ENCODE results near the gene SHC4. TPM values are rescaled to one million over a fixed set of nuclear protein-coding genes. Genes with fewer than 3 reads are reported as not detected.
A peak's percentile ranks its signal among the peaks of the same experiment; 100 is the strongest.
"Not testable (repeated sequence)": the region's sequence is repeated elsewhere in the genome, so short reads cannot be mapped to it uniquely, and the experiment has no call there.

SHC4 gene
- total RNA-seq, 1 donor from 2014 or later: 7.2 TPM

GRCh38 chr15:48861813-48862431 lies 101.8 kb downstream of the SHC4 start:
- Histone ChIP-seq H3K27ac (peak overlapping the region in 1 of 2 donors; percentile 26), H3K4me1 (no peaks in the 10 kb centered on the region), H3K27me3 (no peaks in the 10 kb centered on the region), H3K36me3 (no peaks in the 10 kb centered on the region), H3K4me3 (no peak overlapping the region), H3K9me3 (no peaks in the 10 kb centered on the region)
- intact Hi-C loops (cut with DNase I): loop anchor here (1.0 to 2.0 kb wide), 3 partner anchors 116 to 1283 kb away; no protein-coding TSS in a partner anchor
- DNase-seq (ENCODE audit: low spot score in 2 of 2): no peak
- TF ChIP-seq CTCF (IDR thresholded peaks at IDR 0.05): peak; percentile 78 to 94 (median 80)

GRCh38 chr15:48859426-48859825 lies 104.3 kb downstream of the SHC4 start:
- Histone ChIP-seq H3K9me3 (no peaks in the 10 kb centered on the region), H3K4me1 (no peaks in the 10 kb centered on the region), H3K27ac (no peak overlapping the region), H3K27me3 (no peaks in the 10 kb centered on the region), H3K4me3 (no peak overlapping the region), H3K36me3 (no peaks in the 10 kb centered on the region)
- no peak for DNase-seq (ENCODE audit: low spot score in 2 of 2)
- intact Hi-C loops (cut with DNase I): no loop called here
- no peak for TF ChIP-seq CTCF (IDR thresholded peaks at IDR 0.05)

- Histone ChIP-seq H3K36me3 (no peaks in the 10 kb centered on the region), H3K27ac (no peak overlapping the region), H3K27me3 (no peaks in the 10 kb centered on the region), H3K9me3 (no peaks in the 10 kb centered on the region), H3K4me3 (no peak overlapping the region), H3K4me1 (no peaks in the 10 kb centered on the region)
- DNase-seq (ENCODE audit: low spot score in 2 of 2): no peak
- TF ChIP-seq CTCF (IDR thresholded peaks at IDR 0.05): no peak
- intact Hi-C loops (cut with DNase I): no loop called here
These were observed 105.3 kb downstream of the SHC4 start for GRCh38 chr15:48858401-48858800.

- no peaks in the 10 kb centered on the region for H3K36me3 ChIP-seq
- TF ChIP-seq CTCF (IDR thresholded peaks at IDR 0.05): no peak
- DNase-seq (ENCODE audit: low spot score in 2 of 2): no peak
- H3K4me3 ChIP-seq: no peak overlapping the region
- H3K27me3 ChIP-seq: no peaks in the 10 kb centered on the region
- no peak overlapping the region for H3K27ac ChIP-seq
- H3K9me3 ChIP-seq: no peaks in the 10 kb centered on the region
- intact Hi-C loops (cut with DNase I): no loop called here
- no peaks in the 10 kb centered on the region for H3K4me1 ChIP-seq
These were observed 106.8 kb downstream of the SHC4 start for GRCh38 chr15:48856942-48857341.

GRCh38 chr15:48855501-48856440 lies 107.9 kb downstream of the SHC4 start:
- peak in 1 of 3 experiments; percentile 37 for TF ChIP-seq CTCF (IDR thresholded peaks at IDR 0.05)
- no peak overlapping the region for H3K27ac ChIP-seq
- intact Hi-C loops (cut with DNase I): no loop called here
- DNase-seq (ENCODE audit: low spot score in 2 of 2): no peak
- no peaks in the 10 kb centered on the region for H3K4me1 ChIP-seq
- no peaks in the 10 kb centered on the region for H3K36me3 ChIP-seq
- no peaks in the 10 kb centered on the region for H3K27me3 ChIP-seq
- H3K9me3 ChIP-seq: no peaks in the 10 kb centered on the region
- H3K4me3 ChIP-seq: no peak overlapping the region

GRCh38 chr15:48854434-48854833 lies 109.3 kb downstream of the SHC4 start:
- DNase-seq (ENCODE audit: low spot score in 2 of 2); H3K4me3 ChIP-seq; intact Hi-C loops (cut with DNase I); H3K36me3 ChIP-seq; H3K27me3 ChIP-seq; H3K4me1 ChIP-seq; H3K9me3 ChIP-seq; H3K27ac ChIP-seq: not testable (repeated sequence)

Measured in ascending aorta (tissue), 2 donors.